Activated CD8-positive, alpha-beta T cell treated with anti-CD3 and anti-CD28 coated beads for 36 hours (primary cell): ENCODE measurements around the gene SNX32. TPM values are rescaled to one million over a fixed set of nuclear protein-coding genes. Genes with fewer than 3 reads are reported as not detected.

Experiments
- ATAC-seq: fragments of 200-7000 bp; cut with Tn5 transposase; one replicate; pipeline ENCODE4 v1.10.0; 2021; ENCODE audit warnings: mild to moderate bottlenecking, moderate library complexity
- CTCF ChIA-PET: fragments of 350-600 bp; sonication (Branson Sonifier 250); formaldehyde crosslinking; loops from one replicate; lab custom pipeline; 2021; ENCODE audit warnings: antibody characterized with exemption; lab: Charles Lee
- POLR2A ChIA-PET: fragments of 350-600 bp; sonication (Branson Sonifier 250); formaldehyde crosslinking; loops from one replicate; lab custom pipeline; 2021; ENCODE audit warnings: antibody characterized with exemption; lab: Charles Lee
- DNase-seq: peaks from one replicate; pipeline ENCODE4 v3.0.0-alpha.2; 2020
- H3K27ac Mint-ChIP-seq: one replicate; pipeline ENCODE4 v1.8.0; 2021; ENCODE audit warnings: mild to moderate bottlenecking, mixed read lengths
- H3K27me3 Mint-ChIP-seq: one replicate; pipeline ENCODE4 v1.8.0; 2021; ENCODE audit warnings: mixed read lengths
- H3K36me3 Mint-ChIP-seq: one replicate; pipeline ENCODE4 v1.8.0; 2021; ENCODE audit warnings: low read depth, mixed read lengths
- H3K4me1 Mint-ChIP-seq: one replicate; pipeline ENCODE4 v1.8.0; 2021; ENCODE audit warnings: low read depth, mixed read lengths
- H3K4me3 Mint-ChIP-seq: one replicate; pipeline ENCODE4 v1.8.0; 2021; ENCODE audit warnings: mild to moderate bottlenecking, moderate library complexity, mixed read lengths
- H3K9me3 Mint-ChIP-seq: one replicate; pipeline ENCODE4 v1.8.0; 2021; ENCODE audit warnings: mixed read lengths
- CTCF ChIP-seq: fragments of 200-600 bp; IDR thresholded peaks from one replicate; pipeline ENCODE4 v1.8.0; 2022; ENCODE audit warnings: antibody characterized with exemption, mild to moderate bottlenecking
- intact Hi-C: fragments of 100-400 bp; cut with micrococcal nuclease; formaldehyde crosslinking; loops from one replicate; pipeline ENCODE4 v1.10.0; 2022
- total RNA-seq, 2 experiments: library from RNA; stranded (reverse); gene quantifications; one replicate each; pipeline ENCODE4 v1.2.3, GENCODE V29; 2021

SNX32 gene
- total RNA-seq, 2 experiments from 2014 or later = 1.6 to 2.1 TPM

GRCh38 chr11:65798882-65799281, 34.9 kb upstream of the SNX32 start:
- CTCF ChIA-PET = interaction anchor here (0.7 to 8.0 kb wide), 2 partner anchors 19 to 78 kb away, joined by 3 to 55 read pairs; partner anchors contain the start of genes AP5B1 and RNASEH2C
- no peaks in the 10 kb centered on the region for H3K9me3 Mint-ChIP-seq
- peaks cover 3% of the 10 kb centered on the region for H3K4me1 Mint-ChIP-seq
- peaks cover 29% of the 10 kb centered on the region for H3K27me3 Mint-ChIP-seq
- no peak for TF ChIP-seq CTCF
- intact Hi-C loops = no loop called here
- POLR2A ChIA-PET = interaction anchor here (1.5 kb wide), 1 partner anchor 20 kb away, joined by 5 read pairs; no protein-coding TSS in a partner anchor
- H3K4me3 Mint-ChIP-seq = no peak overlapping the region
- no peak for DNase-seq
- H3K36me3 Mint-ChIP-seq = no peaks in the 10 kb centered on the region
- ATAC-seq = no peak
- no peak overlapping the region for H3K27ac Mint-ChIP-seq

GRCh38 chr11:65801153-65801987, 32.4 kb upstream of the SNX32 start:
- H3K4me1 Mint-ChIP-seq = peaks cover 3% of the 10 kb centered on the region
- ATAC-seq = no peak
- no peak overlapping the region for H3K27ac Mint-ChIP-seq
- no peak for TF ChIP-seq CTCF
- POLR2A ChIA-PET = no interaction called here
- no peaks in the 10 kb centered on the region for H3K36me3 Mint-ChIP-seq
- CTCF ChIA-PET = interaction anchor here (2.1 to 8.0 kb wide), 3 partner anchors 16 to 31 kb away, joined by 5 to 55 read pairs (median 16); partner anchors contain the start of gene AP5B1
- H3K4me3 Mint-ChIP-seq = no peak overlapping the region
- H3K27me3 Mint-ChIP-seq = peaks cover 32% of the 10 kb centered on the region
- no peaks in the 10 kb centered on the region for H3K9me3 Mint-ChIP-seq
- no peak for DNase-seq
- intact Hi-C loops = no loop called here

- no peak for TF ChIP-seq CTCF
- Mint-ChIP-seq H3K4me1 (peaks cover 3% of the 10 kb centered on the region), H3K4me3 (no peak overlapping the region), H3K27ac (no peak overlapping the region), H3K9me3 (no peaks in the 10 kb centered on the region), H3K36me3 (no peaks in the 10 kb centered on the region), H3K27me3 (peaks cover 36% of the 10 kb centered on the region)
- ChIA-PET POLR2A (interaction anchor here (0.6 kb wide), 1 partner anchor 120 kb away, joined by 4 read pairs; no protein-coding TSS in a partner anchor), CTCF (interaction anchor here (1.1 to 8.0 kb wide), 4 partner anchors 13 to 33 kb away, joined by 3 to 55 read pairs (median 10); partner anchors contain the start of gene AP5B1)
- no peak for DNase-seq
- intact Hi-C loops = no loop called here
- ATAC-seq = no peak
Observed at GRCh38 chr11:65802841-65803240, 30.9 kb upstream of the SNX32 start.

- intact Hi-C loops = no loop called here
- CTCF ChIA-PET = interaction anchor here (2.0 to 8.0 kb wide), 3 partner anchors 13 to 24 kb away, joined by 15 to 55 read pairs (median 16); partner anchors contain the start of gene AP5B1
- peaks cover 35% of the 10 kb centered on the region for H3K27me3 Mint-ChIP-seq
- ATAC-seq (peak; percentile 60), DNase-seq (no peak)
- no peak overlapping the region for H3K27ac Mint-ChIP-seq
- no peaks in the 10 kb centered on the region for H3K9me3 Mint-ChIP-seq
- no peak for TF ChIP-seq CTCF
- H3K4me1 Mint-ChIP-seq = peaks cover under 1% of the 10 kb centered on the region
- H3K4me3 Mint-ChIP-seq = no peak overlapping the region
- POLR2A ChIA-PET = no interaction called here
- no peaks in the 10 kb centered on the region for H3K36me3 Mint-ChIP-seq
Observed at GRCh38 chr11:65803797-65804492, 29.8 kb upstream of the SNX32 start.
